ENCODE measurements around the gene STK39.

- TF ChIP-seq CTCF (IDR thresholded peaks at IDR 0.05) (no peak), POLR2A (IDR thresholded peaks at IDR 0.05) (no peak)
These were observed 259.8 kb downstream of the STK39 start for GRCh38 chr2:167987558-167987957.

All from right lobe of liver (tissue), 4 donors.